Prostate gland (tissue), 2 donors: ENCODE measurements around the gene PPP1R2. TPM values are rescaled to one million over a fixed set of nuclear protein-coding genes. Genes with fewer than 3 reads are reported as not detected.
"Not testable (repeated sequence)": the region's sequence is repeated elsewhere in the genome, so short reads cannot be mapped to it uniquely, and the experiment has no call there.

Source experiments
- DNase-seq: peaks from one replicate; pipeline ENCODE4 v3.0.0-alpha.2; 2019; ENCODE audit warnings: low spot score
- H3K27ac ChIP-seq, 2 donors: fragments of 200-600 bp; sonication (generic); 2 replicates each; pipeline ENCODE4 v1.5.1; 2017 to 2019
- H3K27me3 ChIP-seq: fragments of 200-600 bp; sonication (generic); replicated peaks from 2 replicates; pipeline ENCODE4 v1.5.1; 2019; ENCODE audit not compliant: insufficient read depth
- H3K36me3 ChIP-seq, 2 donors: fragments of 200-600 bp; sonication (generic); 1 replicate in 1 of 2; 2 replicates in 1 of 2; pipeline versions ENCODE4 v1.5.1 to v1.8.1; 2017 to 2019
- H3K4me1 ChIP-seq: fragments of 200-600 bp; sonication (generic); replicated peaks from 2 replicates; pipeline ENCODE4 v1.5.1; 2019
- H3K4me3 ChIP-seq, 2 donors: fragments of 200-600 bp; sonication (generic); 2 replicates each; pipeline ENCODE4 v1.5.1; 2017 to 2019
- H3K9me3 ChIP-seq: fragments of 200-600 bp; sonication (generic); 2 replicates; pipeline ENCODE4 v1.5.1; 2017
- POLR2A ChIP-seq: fragments of 450-650 bp; IDR thresholded peaks from one replicate; pipeline ENCODE4 v1.6.1; 2016; ENCODE audit warnings: antibody characterized with exemption, mild to moderate bottlenecking
- POLR2AphosphoS5 ChIP-seq: sonication (generic); formaldehyde crosslinking; IDR thresholded peaks from one replicate; pipeline ENCODE4 v1.6.1; 2017; ENCODE audit warnings: antibody characterized with exemption
- WGBS: methylation state at CpG from one replicate; pipeline ENCODE4 v1.1.5; 2018; 5-methylcytosine and 5-hydroxymethylcytosine counted together
- intact Hi-C: fragments of 100-400 bp; cut with DNase I; formaldehyde crosslinking; loops from one replicate; pipeline ENCODE4 v1.14.2; 2022
- total RNA-seq, 2 donors: library from RNA; depleted of rRNA; stranded (reverse); fragments of >200 nt; gene quantifications; one replicate each; pipeline ENCODE4 v1.1.0, GENCODE V29; 2016
- TF ChIP-seq, protein P1 (sequence below), 4 experiments: fragments of 200-600 bp in 2 of 4; fragments of 450-650 bp in 2 of 4; sonication (generic) in 2 of 4; IDR thresholded peaks; 1 replicate in 3 of 4; 2 replicates in 1 of 4; pipeline ENCODE4 v1.5.1; 2016 to 2019; ENCODE audit warnings: antibody characterized with exemption in 4 of 4, mild to moderate bottlenecking in 2 of 4, moderate library complexity in 2 of 4

The PPP1R2 gene
- total RNA-seq, 2 donors from 2014 or later: 75.8 to 119 TPM

DNA sequence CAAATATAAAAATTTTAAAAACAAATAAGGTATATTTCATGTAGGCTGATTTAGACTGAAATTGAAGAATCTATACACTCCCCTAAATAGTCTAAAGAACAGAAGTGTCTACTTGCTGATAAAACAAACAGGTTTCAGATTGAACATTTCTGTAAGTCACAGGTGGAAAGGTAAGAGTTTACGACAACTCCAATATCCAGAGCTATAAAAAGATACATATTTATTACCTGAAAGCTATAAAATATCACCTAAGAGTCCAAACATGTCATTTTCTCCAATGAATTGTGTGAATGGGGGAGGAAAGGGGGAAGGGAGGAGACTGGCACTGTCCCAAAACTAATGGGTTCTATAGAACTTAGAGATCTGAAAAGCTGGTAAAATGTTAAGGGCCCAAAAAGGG, 26.1 kb downstream of the PPP1R2 start:
- H3K4me3 ChIP-seq: no peak overlapping the region

DNA sequence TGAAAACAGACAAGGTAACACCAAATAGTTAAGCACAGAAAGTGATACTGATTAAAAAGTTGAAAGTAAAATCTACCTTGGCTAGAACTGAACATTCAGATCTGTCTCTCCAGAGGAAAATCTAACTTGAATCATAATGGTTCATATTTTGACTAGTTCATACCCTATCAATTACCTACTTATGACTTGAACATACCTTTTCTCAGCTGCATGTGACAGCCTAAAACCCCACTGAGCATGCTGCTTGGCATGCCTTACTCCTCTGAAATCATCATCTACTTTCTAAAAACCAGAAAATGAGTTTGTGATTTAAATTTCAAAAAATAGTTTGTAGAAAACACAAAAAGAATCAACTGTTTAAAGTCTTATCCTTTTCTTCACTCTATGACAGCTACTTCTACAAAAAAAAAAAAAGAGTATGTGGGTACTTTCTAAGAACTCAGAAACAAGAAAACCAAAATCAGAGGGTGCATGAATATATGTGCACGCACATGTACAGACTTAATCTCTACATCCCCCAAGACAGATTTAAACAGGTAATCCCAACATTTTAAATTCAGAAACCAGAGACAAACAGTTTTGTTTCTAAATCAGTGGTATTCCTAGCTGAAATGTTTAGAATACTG, 28.4 kb downstream of the PPP1R2 start:
- DNase-seq: not testable (repeated sequence)

More for the DNA sequence above, 26.1 kb downstream of the PPP1R2 start:
- WGBS: 64% methylated on average over 1 of the region's 1 CpG
- Histone ChIP-seq H3K36me3 (no peaks in the 10 kb centered on the region), H3K4me1 (no peaks in the 10 kb centered on the region), H3K27ac (no peak overlapping the region), H3K27me3 (no peaks in the 10 kb centered on the region), H3K9me3 (no peaks in the 10 kb centered on the region)
- intact Hi-C loops: no loop called here
- DNase-seq: no peak
- TF ChIP-seq POLR2AphosphoS5 (no peak), POLR2A (no peak)
- TF ChIP-seq, protein P1, sequence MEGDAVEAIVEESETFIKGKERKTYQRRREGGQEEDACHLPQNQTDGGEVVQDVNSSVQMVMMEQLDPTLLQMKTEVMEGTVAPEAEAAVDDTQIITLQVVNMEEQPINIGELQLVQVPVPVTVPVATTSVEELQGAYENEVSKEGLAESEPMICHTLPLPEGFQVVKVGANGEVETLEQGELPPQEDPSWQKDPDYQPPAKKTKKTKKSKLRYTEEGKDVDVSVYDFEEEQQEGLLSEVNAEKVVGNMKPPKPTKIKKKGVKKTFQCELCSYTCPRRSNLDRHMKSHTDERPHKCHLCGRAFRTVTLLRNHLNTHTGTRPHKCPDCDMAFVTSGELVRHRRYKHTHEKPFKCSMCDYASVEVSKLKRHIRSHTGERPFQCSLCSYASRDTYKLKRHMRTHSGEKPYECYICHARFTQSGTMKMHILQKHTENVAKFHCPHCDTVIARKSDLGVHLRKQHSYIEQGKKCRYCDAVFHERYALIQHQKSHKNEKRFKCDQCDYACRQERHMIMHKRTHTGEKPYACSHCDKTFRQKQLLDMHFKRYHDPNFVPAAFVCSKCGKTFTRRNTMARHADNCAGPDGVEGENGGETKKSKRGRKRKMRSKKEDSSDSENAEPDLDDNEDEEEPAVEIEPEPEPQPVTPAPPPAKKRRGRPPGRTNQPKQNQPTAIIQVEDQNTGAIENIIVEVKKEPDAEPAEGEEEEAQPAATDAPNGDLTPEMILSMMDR (IDR thresholded peaks at IDR 0.05): no peak

DNA sequence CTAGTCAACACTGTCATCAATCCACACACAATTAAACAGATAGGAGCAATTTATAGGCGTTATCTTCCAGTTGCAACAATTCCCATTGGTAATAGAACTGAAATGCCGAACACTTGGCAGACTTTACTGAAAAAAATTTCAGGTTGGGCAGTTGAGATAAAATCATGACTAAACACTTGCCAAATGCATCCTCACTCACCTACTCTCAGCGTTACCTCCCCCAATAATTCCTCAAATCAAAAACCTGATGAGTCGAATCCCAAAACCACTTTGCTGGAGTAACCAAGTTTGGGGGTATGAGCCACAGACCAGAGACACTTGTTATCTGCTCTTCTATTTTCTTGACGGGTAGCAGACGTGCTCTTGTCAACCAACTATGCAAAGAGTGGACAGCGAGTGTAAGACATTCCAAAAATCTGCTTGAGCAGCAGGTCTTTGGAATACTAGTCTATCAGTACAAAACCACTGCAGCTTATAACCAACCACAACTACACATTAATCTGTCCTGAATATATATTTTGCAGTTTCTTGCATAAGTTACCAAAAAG, 30.3 kb downstream of the PPP1R2 start:
- no peak overlapping the region for H3K4me3 ChIP-seq
- no peaks in the 10 kb centered on the region for H3K27me3 ChIP-seq
- no peaks in the 10 kb centered on the region for H3K9me3 ChIP-seq
- no peak overlapping the region for H3K27ac ChIP-seq
- 63% methylated on average over 7 of the region's 7 CpGs for WGBS
- TF ChIP-seq POLR2AphosphoS5 (no peak), POLR2A (no peak)
- TF ChIP-seq, protein P1 (IDR thresholded peaks at IDR 0.05): no peak
- H3K36me3 ChIP-seq: no peaks in the 10 kb centered on the region
- H3K4me1 ChIP-seq: no peaks in the 10 kb centered on the region
- intact Hi-C loops: no loop called here
- no peak for DNase-seq

More for the DNA sequence above, 28.4 kb downstream of the PPP1R2 start:
- H3K36me3 ChIP-seq, H3K27me3 ChIP-seq, H3K4me1 ChIP-seq, intact Hi-C loops, H3K9me3 ChIP-seq, H3K27ac ChIP-seq, H3K4me3 ChIP-seq: not testable (repeated sequence)
- 91% methylated on average over 1 of the region's 1 CpG for WGBS

DNA sequence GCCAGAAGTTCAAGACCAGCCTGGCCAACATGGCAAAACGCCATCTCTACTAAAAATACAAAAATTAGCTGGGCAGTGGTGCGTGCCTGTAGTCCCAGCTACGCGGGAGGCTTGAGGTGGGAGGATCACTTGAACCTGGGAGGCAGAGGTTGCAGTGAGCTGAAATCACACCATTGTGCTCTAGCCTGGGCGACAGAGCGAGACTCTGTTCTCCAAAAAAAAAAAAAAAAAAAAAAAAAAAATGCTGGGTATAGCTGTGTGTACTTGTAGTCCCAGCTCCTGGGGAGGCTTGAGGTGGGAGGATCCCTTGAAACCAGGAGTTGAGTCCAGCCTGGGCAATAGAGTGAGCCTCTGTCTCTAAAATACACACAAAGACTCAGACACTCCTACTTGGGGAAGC, 32.0 kb downstream of the PPP1R2 start:
- no peak overlapping the region for H3K27ac ChIP-seq
- H3K27me3 ChIP-seq: no peaks in the 10 kb centered on the region
- 97% methylated on average over 6 of the region's 6 CpGs for WGBS
- intact Hi-C loops: no loop called here
- H3K4me3 ChIP-seq: no peak overlapping the region
- no peaks in the 10 kb centered on the region for H3K9me3 ChIP-seq
- no peaks in the 10 kb centered on the region for H3K36me3 ChIP-seq
- no peaks in the 10 kb centered on the region for H3K4me1 ChIP-seq
- TF ChIP-seq POLR2A (no peak), POLR2AphosphoS5 (no peak)
- TF ChIP-seq, protein P1 (IDR thresholded peaks at IDR 0.05): no peak
- DNase-seq: no peak

DNA sequence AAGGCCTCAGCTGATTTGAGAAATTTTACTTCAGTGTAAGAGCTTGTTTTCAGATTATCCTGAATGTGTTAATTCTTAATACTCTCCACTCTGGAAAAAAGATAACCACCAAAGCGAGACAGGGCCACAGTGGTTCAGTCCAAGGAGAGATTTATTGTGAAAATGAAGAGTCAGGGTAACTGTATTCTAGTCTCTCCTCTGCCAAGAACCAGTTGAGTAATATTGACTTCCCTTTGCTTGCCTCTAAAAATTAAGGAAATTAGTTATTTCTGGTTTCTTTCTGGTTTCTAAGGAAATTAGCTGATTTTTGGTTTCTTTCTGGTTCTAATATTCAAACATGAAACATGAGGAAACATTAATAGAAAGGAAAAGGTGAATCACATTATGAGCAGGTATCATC, 34.9 kb downstream of the PPP1R2 start:
- TF ChIP-seq POLR2A: no peak
- TF ChIP-seq POLR2AphosphoS5: no peak
- TF ChIP-seq, protein P1 (IDR thresholded peaks at IDR 0.05): no peak
- intact Hi-C loops: no loop called here
- Histone ChIP-seq H3K36me3 (no peaks in the 10 kb centered on the region), H3K4me3 (no peak overlapping the region), H3K4me1 (no peaks in the 10 kb centered on the region), H3K27ac (no peak overlapping the region), H3K9me3 (no peaks in the 10 kb centered on the region), H3K27me3 (no peaks in the 10 kb centered on the region)
- WGBS: 91% methylated on average over 1 of the region's 1 CpG
- no peak for DNase-seq
